Kidney (tissue), 14 donors: ENCODE data around the gene AUTS2. TPM values are rescaled to one million over a fixed set of nuclear protein-coding genes. Genes with fewer than 3 reads are reported as not detected.

Experiments used
- DNase-seq, 5 donors: peaks; one replicate each; pipeline ENCODE4 v3.0.0-alpha.2; 2013 to 2020
- FAIRE-seq: peaks from 2 replicates; lab custom pipeline; 2012; peaks lifted over from hg19 to GRCh38; lab: Jason Lieb, UNC
- H3K27ac ChIP-seq, 2 donors: one replicate each; pipeline ENCODE4 v1.7.0; 2013; ENCODE audit warnings: low read depth in 2 of 2, low read length in 2 of 2, inconsistent platforms in 1 of 2
- H3K27me3 ChIP-seq: one replicate; pipeline ENCODE4 v1.7.1; 2013; ENCODE audit warnings: low read length, inconsistent platforms; ENCODE audit not compliant: control insufficient read depth, insufficient read depth
- H3K36me3 ChIP-seq, 3 donors: one replicate each; pipeline versions ENCODE4 v1.7.0 to v1.7.1; 2013; ENCODE audit warnings: low read length in 3 of 3, control low read depth in 1 of 3, inconsistent platforms in 1 of 3; ENCODE audit not compliant: insufficient read depth in 3 of 3, control insufficient read depth in 2 of 3
- H3K4me1 ChIP-seq, 3 donors: one replicate each; pipeline versions ENCODE4 v1.7.0 to v1.7.1; 2013; ENCODE audit warnings: low read length in 3 of 3, inconsistent platforms in 1 of 3, low read depth in 1 of 3; ENCODE audit not compliant: control insufficient read depth in 2 of 3, insufficient read depth in 2 of 3
- H3K4me3 ChIP-seq, 3 donors: one replicate each; pipeline versions ENCODE4 v1.7.0 to v1.8.1; 2013; ENCODE audit warnings: low read length in 3 of 3, control low read depth in 1 of 3, inconsistent platforms in 1 of 3
- H3K9ac ChIP-seq, 3 donors: one replicate each; pipeline versions ENCODE4 v1.7.0 to v1.7.1; 2013; ENCODE audit warnings: low read length in 3 of 3, control low read depth in 1 of 3, inconsistent platforms in 1 of 3
- H3K9me3 ChIP-seq, 3 donors: one replicate each; pipeline versions ENCODE4 v1.7.0 to v1.7.1; 2013; ENCODE audit warnings: low read length in 3 of 3, control low read depth in 1 of 3, inconsistent platforms in 1 of 3; ENCODE audit not compliant: control insufficient read depth in 2 of 3, insufficient read depth in 1 of 3
- intact Hi-C: fragments of 100-400 bp; cut with DNase I; formaldehyde crosslinking; loops from one replicate; pipeline ENCODE4 v1.11.1; 2022
- polyA plus RNA-seq: library from polyadenylated mRNA; stranded (reverse); fragments of 350-450 nt; fragmentation: Illumina TruSeq; extraction: RNeasy Lipid Tissue Mini Kit (QIAGEN cat#74804); gene quantifications from one replicate; pipeline ENCODE4 v1.2.3, GENCODE V29; 2014; ENCODE audit warnings: low read depth, low replicate concordance; ENCODE audit not compliant: insufficient read depth
- total RNA-seq: library from RNA; stranded (reverse); fragmentation: NEBNext Ultra II Directional; extraction: Animal tissue kit (Norgen Biotek cat#: 25700); gene quantifications from one replicate; pipeline ENCODE4 v1.2.1, GENCODE V29; 2021
- TF ChIP-seq, protein P1 (sequence below): IDR thresholded peaks from 3 replicates; pipeline ENCODE4 v1.5.1; 2012; ENCODE audit warnings: mild to moderate bottlenecking, moderate library complexity, borderline replicate concordance; ENCODE audit not compliant: insufficient read depth; ENCODE audit errors: extremely low read depth
- donor health status: control.
- donor health status: control.
- donor health status: control.
- donor health status: control.
- donor health status: control.
- donor health status: DM: yes; HTN: yes; CAD: no.
- donor health status: Normal renal cell carcinoma (clear cell type).

AUTS2 gene
- total and polyA plus RNA-seq, 2 donors from 2014 or later = 5.2 to 33.8 TPM

- Histone ChIP-seq H3K27me3 (no peaks in the 10 kb centered on the region), H3K4me1 (peaks cover 0 to 5% (median 0%) of the 10 kb centered on the region in 3 donors), H3K27ac (no peak overlapping the region), H3K9ac (no peak overlapping the region), H3K36me3 (no peaks in the 10 kb centered on the region), H3K4me3 (no peak overlapping the region), H3K9me3 (no peaks in the 10 kb centered on the region)
- intact Hi-C loops = no loop called here
- FAIRE-seq (no peak), DNase-seq (no peak)
- TF ChIP-seq, protein P1, sequence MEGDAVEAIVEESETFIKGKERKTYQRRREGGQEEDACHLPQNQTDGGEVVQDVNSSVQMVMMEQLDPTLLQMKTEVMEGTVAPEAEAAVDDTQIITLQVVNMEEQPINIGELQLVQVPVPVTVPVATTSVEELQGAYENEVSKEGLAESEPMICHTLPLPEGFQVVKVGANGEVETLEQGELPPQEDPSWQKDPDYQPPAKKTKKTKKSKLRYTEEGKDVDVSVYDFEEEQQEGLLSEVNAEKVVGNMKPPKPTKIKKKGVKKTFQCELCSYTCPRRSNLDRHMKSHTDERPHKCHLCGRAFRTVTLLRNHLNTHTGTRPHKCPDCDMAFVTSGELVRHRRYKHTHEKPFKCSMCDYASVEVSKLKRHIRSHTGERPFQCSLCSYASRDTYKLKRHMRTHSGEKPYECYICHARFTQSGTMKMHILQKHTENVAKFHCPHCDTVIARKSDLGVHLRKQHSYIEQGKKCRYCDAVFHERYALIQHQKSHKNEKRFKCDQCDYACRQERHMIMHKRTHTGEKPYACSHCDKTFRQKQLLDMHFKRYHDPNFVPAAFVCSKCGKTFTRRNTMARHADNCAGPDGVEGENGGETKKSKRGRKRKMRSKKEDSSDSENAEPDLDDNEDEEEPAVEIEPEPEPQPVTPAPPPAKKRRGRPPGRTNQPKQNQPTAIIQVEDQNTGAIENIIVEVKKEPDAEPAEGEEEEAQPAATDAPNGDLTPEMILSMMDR = no peak
Measured at GRCh38 chr7:70520611-70521010, 922.3 kb downstream of the AUTS2 start.

- H3K4me1 ChIP-seq = peaks cover 0 to 5% (median 0%) of the 10 kb centered on the region in 3 donors
- no peak overlapping the region for H3K27ac ChIP-seq
- FAIRE-seq (no peak), DNase-seq (no peak)
- H3K27me3 ChIP-seq = no peaks in the 10 kb centered on the region
- TF ChIP-seq, protein P1 = no peak
- no peak overlapping the region for H3K4me3 ChIP-seq
- intact Hi-C loops = no loop called here
- no peak overlapping the region for H3K9ac ChIP-seq
- H3K36me3 ChIP-seq = no peaks in the 10 kb centered on the region
- H3K9me3 ChIP-seq = no peaks in the 10 kb centered on the region
Measured at GRCh38 chr7:70523249-70523988, 925.1 kb downstream of the AUTS2 start.

DNA sequence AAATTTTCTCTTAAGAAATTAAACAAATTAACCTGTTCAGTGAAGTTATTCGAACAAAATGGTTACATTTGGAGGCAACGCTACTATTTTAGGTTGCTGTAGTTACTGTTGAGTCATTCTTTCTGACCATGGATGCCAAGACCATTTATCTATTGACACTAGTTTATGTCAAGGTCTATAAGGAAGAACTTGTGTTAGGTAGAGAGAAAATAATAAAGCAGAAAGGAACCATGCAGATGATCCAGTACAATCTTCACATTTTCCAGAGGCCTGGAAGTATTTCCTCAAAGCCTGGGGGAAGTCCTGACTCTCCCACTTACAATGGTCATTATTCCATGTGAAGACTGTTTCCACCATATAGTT, 925.7 kb downstream of the AUTS2 start:
- Histone ChIP-seq H3K9me3 (no peaks in the 10 kb centered on the region), H3K9ac (no peak overlapping the region), H3K4me3 (no peak overlapping the region), H3K27ac (no peak overlapping the region), H3K36me3 (no peaks in the 10 kb centered on the region), H3K27me3 (no peaks in the 10 kb centered on the region), H3K4me1 (peaks cover 0 to 5% (median 0%) of the 10 kb centered on the region in 3 donors)
- DNase-seq (no peak), FAIRE-seq (no peak)
- TF ChIP-seq, protein P1 = no peak
- intact Hi-C loops = no loop called here
